Measurements from ENCODE around the gene PBX1.
"Not testable (repeated sequence)": the region's sequence is repeated elsewhere in the genome, so short reads cannot be mapped to it uniquely, and the experiment has no call there.

PBX1 gene

DNA sequence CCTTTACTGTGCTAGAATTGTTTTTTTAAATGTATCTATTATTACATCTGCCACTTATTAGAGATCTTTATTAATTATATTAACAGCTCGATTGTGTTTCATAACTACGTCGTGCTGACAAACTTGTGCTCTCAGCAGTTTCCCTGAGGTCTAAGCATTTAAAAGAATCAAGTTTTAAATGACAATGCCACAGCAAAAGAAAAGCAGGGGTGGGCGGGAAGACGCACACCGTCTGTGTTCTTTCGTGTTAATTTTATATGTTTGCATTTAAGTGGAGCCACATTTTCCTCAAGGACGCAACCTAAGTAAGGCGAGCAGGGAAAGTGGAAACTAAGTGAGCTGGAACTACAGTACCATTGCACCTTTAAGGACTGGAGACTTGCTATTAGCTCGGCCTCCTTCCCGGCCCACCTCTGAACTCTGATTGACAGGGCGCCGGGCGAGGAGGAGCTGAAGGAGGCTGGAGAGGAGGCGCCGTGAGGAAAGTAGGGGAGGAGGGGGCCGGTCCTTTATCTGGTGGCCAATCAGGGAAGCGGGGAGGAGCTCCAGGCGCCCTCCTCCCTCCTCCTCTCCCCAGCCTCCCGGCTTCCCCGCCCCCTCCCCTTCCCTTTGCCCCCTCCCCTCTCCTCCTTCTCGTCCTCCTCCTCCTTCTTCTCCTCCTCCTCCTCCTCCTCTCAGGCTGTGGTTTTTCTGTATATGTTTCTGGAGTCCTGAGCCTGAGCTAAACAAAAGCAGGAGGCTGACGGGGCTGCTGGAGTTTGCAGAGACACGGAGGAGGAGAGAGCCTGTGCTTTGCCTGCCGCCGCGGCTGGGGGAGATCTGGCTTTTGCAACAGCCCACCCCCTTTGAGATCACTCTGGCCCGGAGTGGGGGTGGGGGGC, at the start of gene PBX1:
Gene PBX1, plus strand, starts transcription at position 724 of the 881 bp plus-strand sequence.
- peak; percentile 95 to 98 for DNase-seq

DNA sequence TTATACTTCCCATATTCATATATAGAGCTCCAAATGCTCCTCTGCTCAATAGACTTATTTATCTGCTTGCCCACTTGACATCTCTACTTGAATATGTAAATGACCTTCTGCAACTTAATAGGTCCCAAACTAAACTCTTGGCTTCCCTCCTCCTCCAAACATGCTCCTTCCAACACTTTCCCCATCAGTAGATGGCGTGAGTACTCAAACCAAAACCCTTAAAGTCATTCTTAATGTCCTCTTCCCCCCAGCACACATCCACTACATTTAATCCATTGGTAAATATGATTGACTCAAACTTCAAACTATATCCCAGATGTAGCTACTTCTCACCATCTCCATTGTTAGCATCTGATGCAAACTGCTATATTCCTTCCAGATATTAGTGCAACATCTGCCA, 48.5 kb upstream of the PBX1 start:
- no peak for DNase-seq

DNA sequence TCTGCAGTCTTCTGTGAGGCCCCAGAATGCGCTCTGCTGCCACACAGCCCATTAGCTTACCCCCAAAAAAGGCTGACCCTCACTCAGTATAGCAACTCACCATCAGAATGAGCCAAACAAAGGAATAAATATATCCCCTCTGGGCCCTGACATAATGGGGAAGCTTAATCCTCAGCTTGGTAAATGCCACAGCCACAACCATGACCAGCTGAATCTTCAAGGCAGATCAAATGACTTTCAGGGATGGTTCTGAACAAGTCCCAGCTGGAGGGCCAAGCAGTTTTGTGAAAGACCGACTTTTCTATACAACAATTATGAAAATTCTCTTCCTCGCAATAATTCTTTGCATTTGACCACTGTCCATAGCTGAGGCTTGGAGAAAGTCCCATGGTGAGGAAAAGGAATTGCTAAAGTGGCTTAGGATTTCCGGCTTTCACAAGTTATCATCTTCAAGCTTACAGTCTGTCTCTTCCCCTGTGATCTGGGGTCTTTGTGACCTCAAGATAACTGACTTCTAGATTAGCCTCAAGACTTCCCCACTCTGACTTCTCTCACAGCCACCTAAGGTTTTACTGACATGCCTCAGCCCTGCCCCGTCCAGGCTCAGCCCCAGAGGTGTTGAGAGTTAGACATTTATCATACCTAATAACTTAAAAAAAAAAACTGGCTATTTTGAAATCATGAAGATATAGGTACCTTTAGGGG, 47.8 kb upstream of the PBX1 start:
- DNase-seq, result no peak

DNA sequence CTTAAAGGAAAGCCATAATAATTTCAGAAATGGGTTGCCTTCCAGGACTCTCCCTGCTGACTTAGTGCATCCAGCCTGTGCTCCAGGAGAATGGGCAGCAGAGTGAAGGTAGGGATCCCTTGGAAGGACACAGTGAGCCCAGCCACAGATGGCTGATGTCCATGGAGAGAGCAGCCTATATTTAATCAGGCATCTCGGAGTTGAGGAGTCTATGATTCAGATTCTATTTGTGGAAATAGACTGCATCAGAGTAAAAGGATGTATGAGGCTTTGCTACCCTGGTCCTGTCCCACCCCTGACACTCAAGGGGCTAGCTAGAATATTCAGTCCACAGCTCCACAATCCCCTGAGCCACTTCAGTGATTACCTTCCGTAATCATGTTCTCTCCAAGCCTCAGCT, 43.8 kb upstream of the PBX1 start:
- DNase-seq, result no peak

DNA sequence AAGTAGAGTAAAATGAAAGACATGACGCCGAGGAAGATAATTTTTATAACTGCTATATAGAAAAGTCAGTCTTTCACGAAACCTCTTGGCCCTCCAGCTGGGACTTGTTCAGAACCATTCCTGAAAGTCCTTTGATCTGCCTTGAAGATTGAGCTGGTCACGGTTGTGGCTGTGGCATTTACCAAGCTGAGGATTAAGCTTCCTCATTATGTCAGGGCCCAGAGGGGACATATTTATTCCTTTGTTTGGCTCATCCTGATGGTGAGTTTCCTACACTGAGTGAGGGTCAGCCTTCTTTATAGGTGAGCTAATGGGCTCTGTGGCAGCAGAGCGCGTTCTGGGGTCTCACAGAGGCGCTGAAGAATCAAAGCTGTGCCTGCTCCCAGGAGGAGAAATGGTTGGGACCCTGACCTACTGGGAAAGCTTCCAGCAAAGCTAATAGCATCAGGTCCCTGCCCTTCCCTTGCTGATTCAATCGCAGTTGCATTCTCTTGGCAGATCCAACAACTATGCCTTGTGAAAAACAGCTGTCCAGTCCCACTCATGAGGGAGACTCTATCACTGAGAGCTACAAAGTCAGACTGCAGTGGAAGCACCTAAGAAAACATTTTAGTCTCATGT, 43.2 kb upstream of the PBX1 start:
- DNase-seq, result no peak

DNA sequence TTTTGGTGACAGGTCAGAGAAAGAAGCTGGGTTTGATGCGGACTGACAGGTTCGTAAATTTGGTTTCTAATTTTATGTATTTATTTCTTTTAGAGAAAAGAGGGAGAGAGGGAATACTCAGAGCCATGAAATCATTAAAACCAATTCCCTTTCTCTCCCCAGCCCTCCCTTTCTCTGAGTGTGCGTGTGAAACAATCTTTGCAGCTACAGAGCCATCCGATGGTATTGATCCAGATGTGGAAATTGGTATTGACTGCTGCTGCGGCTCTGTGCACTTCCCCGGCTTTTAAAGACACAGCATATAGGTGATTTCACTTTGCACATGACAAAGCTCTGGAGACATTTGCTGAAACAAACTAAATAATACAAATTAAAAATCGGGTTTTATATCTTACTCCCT, 42.4 kb upstream of the PBX1 start:
- no peak for DNase-seq

DNA sequence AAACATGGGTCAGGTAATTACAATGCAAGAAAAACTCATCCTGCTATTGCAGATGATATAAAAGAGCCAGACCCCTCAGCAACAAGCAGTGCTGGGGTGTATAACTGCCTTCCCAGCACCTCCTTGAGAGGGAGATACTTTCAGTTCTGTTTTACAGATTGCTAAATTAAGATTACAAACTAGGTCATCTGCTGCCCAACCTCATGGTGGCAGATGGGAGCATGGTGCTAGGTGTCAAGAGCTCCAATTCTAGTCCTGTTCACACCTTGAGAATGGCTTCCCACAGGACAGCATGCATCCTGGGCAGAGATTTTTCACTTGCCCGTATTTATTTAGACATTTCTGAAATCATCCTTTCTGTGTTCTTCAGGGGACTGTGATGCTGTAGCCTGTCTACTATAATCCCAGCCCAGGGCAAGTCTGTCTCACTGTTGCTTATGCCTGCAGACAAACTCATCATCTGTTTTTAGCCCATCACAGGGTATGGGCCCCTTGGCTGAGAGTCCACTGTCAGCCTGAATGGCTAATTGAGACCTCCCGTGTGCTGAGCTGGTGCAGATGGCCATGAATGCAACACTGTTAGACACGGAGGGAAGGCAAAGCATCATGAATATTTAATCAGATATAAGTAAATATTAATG, 40.2 kb upstream of the PBX1 start:
- peak; percentile 24 to 26 for DNase-seq

DNA sequence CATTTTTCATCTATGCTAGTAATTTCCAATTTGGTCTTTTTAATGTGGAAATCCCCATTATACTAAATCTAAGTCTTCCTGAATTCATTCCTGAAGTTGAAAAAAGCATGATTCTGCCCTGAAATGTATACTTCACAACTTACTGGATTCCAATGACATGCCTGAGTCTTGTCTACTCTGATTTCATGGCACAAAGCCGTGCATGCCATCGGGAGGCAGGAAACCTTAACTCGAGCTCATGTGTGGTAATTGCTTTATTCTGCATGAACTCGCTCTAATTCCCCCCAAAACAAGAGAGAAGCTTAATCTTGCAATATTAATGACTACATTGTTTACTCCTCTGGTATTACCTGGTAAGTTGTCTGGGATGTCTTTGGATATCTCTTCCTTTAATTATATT, 39.6 kb upstream of the PBX1 start:
- DNase-seq, result no peak

DNA sequence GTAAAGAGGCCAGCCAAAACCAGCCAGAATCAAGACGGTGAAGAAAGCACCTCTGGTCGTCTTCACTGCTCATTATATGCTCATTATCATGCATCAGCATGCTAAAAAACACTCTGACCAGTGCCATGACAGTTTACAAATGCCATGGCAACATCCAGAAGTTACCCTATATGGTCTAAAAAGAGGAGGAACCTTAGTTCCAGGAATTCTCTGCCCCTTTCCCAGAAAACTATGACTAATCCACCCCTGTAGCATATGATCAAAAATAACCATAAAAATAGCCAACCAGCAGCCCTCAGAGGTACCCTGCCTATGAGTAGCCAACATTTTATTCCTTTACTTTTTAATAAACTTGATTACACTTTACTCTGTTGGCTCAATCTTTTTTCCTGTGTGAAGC, 34.2 kb upstream of the PBX1 start:
- no peak for DNase-seq

DNA sequence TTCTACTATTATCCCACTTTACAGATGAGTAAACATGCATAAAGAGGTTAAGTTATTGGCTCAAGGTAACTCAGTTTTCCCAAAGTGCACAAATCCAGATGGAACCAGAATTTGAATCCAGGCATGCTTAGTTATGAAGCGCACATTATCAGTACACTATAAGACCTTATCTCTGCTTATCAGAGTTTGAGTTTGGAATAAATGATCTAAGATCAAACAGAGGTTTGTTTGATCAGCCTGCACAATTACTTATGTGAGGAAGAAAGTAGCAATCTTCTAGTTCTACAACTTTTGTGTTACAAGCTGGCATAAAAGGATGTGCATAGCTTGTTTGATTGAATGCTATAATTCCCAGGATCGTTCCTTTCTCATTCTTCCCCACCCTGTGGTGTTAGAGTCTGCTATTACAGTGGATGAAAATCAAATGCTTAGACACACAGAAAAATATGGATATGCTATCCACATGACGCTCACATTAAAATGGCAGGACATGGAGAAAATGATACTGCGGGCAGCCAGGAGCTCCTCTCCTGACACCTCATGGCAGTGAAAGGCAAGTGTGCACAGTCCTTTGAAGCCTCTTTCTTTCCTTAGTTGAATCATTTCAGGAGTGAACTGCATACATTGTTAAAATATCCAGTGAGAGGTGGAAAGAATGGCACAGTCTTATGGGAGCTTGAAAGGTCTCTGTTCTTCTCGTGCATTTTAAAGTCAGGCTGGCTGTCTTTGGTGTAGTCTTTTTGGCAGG, 23.9 kb upstream of the PBX1 start:
- DNase-seq, result no peak

DNA sequence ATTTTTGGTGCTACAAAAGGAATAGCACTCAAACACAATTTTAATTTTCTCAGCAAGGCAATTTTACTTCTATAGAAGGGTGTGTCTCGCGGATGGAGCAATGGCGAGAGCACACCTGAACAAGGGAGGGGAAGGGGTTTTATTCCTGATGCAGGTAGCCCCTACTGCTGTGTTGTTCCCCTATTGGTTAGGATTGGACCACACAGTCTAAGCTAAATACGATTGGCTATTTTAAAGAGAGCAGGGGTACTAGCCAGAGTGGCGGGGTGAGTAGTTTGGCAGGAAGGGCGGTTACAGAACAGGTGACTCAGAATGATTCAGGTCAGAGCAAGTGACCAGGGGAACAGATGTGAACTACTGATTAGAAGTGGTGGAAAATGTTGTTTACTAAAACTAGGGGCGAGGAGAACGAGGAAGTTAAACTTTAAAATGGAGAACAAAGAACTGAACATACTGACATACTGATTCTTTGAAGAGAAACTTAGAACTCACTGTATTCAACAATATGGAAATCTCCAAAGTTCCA, 6.5 kb upstream of the PBX1 start:
- DNase-seq, result not testable (repeated sequence)

DNA sequence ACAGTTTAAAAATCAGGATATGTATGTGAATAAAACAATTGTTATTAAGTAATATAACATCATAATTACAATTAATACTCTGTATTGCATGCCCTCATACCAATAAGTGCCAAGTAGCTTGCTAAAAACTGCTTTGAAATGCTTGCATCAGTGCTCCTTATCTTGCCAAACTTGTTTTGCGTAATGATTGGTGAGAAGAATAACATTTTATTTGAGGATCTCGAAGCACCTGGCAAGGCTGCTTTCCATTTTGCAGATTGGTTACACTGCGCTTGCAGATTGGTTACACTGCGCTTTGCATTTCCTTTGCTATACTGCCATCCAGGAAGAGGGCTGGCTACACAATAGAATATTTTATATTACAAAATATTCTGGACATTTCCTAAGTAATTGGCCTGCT, 1.7 kb upstream of the PBX1 start:
- no peak for DNase-seq

DNA sequence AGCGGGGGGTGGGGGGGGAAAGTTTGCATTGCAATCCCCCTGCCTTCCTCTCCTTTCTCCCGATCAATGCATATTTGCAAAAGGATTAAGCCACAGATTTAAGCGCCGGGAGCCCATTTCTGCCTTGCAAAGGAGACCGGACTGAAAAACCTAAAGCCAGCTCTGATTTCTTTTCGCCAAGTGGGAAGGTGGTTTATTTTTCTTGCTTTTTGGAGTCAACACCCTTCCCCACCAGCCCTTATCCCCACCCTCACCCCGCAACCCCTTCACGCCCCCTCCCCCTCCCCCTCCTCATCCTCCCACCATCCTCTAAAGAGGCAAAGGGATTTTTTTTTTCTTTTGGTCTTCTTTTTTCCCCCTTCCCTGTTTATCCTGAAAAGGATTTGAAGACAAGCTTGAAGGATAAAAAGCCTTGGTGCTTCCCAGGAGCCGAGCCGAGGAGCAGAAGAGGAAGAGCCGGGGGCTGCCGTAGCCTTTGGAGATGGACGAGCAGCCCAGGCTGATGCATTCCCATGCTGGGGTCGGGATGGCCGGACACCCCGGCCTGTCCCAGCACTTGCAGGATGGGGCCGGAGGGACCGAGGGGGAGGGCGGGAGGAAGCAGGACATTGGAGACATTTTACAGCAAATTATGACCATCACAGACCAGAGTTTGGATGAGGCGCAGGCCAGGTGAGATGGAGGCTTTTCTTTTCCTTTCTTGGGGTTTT, 513 bp downstream of the PBX1 start:
- peak in 1 of 2 donors; percentile 58 for DNase-seq

DNA sequence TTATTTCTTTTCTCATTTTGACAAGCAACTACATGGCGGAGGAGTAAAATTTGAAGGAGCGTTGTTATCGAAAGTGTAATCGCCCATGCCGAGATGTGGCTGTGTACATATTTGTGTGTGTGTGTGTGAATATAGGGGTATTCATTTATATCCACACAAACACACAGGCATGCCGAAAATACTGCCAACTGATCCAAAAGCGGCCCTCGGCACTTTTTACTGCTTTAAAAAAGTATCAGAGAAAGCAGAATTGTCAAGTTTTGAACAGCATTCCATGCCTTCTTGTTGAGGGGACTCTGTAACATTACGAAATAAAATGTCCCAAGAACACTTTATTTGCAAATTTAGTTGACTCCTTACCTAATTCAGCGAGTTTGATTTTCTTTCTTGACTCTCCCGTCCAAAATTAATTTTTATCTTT, 1.1 kb downstream of the PBX1 start:
- DNase-seq, result peak in 1 of 2 donors; percentile 39

DNA sequence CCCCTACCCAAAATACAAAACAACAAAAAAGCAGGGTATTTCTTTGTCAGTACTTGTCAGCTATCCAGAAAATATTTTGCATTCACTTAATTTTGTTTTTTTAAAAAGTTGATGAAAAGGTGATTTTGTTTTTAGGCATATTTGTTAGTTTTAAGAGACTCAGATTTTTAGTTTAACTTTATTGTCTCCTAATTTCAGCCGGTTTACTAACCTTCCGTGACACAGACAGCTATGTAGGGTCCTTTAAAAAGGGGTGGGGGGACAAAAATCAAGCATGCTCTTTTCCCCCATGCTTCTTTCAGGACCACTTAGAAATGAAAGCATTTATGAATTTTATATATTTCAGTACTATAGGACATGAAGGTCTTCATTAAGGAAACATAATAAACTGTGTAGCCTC, 1.6 kb downstream of the PBX1 start:
- no peak for DNase-seq

DNA sequence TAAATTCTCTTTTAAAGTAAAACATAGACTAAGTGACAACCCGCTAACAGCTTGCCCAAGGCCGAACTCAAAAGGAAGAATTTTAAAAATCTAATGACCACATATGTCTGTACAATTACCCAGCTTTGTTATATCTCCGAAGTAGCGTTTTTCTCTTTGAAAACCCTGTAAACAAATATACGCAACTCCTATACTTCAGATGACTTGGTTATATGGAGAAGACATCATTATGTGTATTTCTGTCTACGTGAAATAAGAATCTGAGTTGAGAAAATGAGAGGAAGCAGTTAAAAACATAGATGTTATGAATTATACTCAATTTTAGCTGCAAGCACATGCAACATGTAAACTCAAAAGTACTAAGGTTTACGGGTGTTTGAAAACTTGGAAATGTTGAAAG, 2.0 kb downstream of the PBX1 start:
- no peak for DNase-seq

DNA sequence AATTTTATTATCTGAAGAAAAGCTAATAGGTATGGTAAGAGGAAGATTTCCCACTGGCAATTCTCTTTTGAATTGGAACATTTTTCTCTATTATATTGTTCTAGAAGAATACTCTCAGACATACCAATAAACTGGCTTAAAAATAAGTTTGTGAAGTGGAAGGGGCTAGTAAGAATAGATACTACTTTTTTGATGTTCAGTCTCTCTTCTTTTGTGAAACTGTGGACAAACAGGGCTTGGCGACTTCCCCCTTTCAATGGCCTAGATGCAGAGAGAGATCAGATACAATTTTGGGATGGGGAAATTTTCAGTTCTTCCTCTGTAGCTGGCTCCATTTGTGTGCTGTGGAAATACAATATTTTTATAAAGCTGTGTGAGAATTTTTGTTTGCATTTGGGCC, 2.5 kb downstream of the PBX1 start:
- DNase-seq, result no peak

DNA sequence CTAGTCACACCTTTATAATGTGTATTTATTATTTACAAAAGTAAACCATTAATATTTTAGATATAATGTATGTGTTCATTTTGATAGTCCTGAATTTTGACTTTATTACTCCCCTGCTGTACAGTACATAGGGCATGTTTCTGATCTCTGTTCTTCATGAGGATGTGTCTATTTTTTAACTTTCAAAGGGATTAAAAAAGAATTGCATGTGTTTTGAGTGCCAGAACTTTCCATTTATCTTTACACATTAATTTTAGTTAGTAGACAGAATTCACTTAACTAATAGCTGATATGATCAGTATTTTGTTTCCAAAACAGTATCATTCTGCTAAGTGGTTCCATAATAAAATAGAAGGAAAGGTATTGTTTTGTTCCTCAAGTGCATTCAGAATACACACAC, 3.1 kb downstream of the PBX1 start:
- DNase-seq, result no peak

DNA sequence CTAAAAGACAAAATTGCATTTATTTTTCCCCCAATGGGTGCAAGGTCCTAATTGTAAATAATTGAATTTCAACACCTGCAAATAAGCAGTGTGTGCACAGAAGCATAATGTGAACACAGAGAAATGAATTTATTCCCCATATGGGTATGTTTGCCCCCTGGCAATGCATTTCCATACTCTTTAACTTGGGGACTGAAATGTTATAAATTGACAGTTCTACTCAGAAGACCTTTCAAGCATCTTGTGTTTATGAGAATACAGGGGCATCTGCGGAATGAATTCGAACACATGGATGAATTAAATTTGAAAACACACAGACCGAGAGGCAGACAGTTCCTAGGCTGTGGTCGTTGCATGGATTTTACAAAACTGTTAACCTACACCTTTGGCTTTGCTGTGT, 3.5 kb downstream of the PBX1 start:
- no peak for DNase-seq

DNA sequence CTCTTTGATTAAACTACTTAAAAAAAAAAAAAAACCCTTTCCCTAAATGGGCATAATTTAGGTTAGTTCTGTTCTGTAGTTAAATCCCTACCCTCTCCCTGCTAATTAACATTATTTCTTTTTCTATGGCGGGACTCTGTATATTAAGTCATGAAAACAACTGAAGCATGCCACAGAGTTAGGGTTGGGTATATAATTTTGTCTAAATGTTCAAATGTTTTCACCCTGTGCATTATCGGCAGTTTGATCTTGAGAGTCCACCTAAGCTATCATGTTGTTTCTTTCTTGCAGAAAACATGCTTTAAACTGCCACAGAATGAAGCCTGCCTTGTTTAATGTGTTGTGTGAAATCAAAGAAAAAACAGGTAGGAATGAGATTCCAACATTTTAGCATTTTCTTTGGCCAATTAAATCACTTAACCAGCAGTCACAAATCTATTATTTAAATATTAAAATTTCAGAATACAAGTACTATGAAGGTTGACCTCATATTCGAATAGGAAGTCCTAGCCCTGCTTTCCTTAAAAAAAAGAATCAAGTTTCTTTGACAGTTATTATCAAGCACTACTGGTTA, 4.0 kb downstream of the PBX1 start:
- DNase-seq, result no peak

DNA sequence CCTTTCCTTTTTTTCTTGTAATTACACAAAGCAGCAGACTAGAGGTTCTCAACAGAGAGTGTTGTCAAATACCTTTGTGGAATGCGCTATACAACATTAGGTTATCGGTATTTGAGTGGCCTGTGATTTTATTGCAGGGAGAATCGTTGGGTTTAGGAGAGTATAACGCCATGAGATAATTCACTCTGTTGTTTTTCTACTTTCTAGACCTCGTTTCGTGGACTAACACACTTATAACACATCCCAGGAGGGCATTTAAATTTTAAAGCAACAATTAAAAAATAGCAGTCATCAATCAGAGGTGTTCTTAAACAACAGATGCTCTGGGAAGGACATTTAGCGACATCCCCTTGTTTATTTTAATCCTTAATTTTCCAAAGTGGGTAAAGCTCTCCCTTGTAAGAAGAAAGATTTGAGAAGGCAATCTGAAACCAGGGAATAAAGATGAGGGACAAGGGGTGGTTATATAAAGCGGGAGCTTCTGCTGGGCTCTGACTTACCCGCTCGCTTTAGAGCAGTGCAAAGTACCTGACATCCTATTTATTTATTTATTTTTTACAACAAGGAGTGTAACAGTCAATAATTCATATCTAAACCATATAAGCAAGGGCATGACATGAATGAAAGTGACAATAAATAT, 4.9 kb downstream of the PBX1 start:
- DNase-seq, result no peak
